ENCODE measurements around the gene TSPO.

The TSPO gene

GRCh38 chr22:43172191-43172590 is 20.8 kb downstream of the TSPO start:
- TF ChIP-seq EZH2 (IDR thresholded peaks at IDR 0.05; ENCODE audit: borderline replicate concordance, low read length), result no peak
- TF ChIP-seq CTCF (IDR thresholded peaks at IDR 0.05; ENCODE audit: low read length), result no peak
- Histone ChIP-seq H3K9me3 (ENCODE audit: low read length) (no peaks in the 10 kb centered on the region), H3K36me3 (ENCODE audit: insufficient read depth, low read length) (peaks cover 93% of the 10 kb centered on the region), H3K27me3 (ENCODE audit: insufficient read depth, low read length) (no peaks in the 10 kb centered on the region), H3K79me2 (ENCODE audit: insufficient read depth, low read length) (no peaks in the 10 kb centered on the region), H3K9me2 (ENCODE audit: low read depth, low read length) (no peaks in the 10 kb centered on the region), H3F3A (ENCODE audit: insufficient read depth, low read length) (no peaks in the 10 kb centered on the region), H2AFZ (ENCODE audit: low read length) (no peak overlapping the region), H3K4me1 (ENCODE audit: insufficient read depth, low read length, severe bottlenecking) (no peaks in the 10 kb centered on the region), H3K4me2 (ENCODE audit: low read length) (no peak overlapping the region), H3K27ac (ENCODE audit: low read depth, low read length, poor library complexity, severe bottlenecking) (no peak overlapping the region), H4K20me1 (ENCODE audit: insufficient read depth, low read length) (no peaks in the 10 kb centered on the region), H3K4me3 (ENCODE audit: low read depth, low read length, poor library complexity, severe bottlenecking) (no peak overlapping the region), H3K9ac (ENCODE audit: low read length) (no peak overlapping the region)

- TF ChIP-seq CTCF (IDR thresholded peaks at IDR 0.05; ENCODE audit: low read length) (no peak), EZH2 (IDR thresholded peaks at IDR 0.05; ENCODE audit: borderline replicate concordance, low read length) (no peak)
- peaks cover 89% of the 10 kb centered on the region for H3K36me3 ChIP-seq (ENCODE audit: insufficient read depth, low read length)
- no peak overlapping the region for H2AFZ ChIP-seq (ENCODE audit: low read length)
- H3K9me3 ChIP-seq (ENCODE audit: low read length), result no peaks in the 10 kb centered on the region
- no peaks in the 10 kb centered on the region for H3K9me2 ChIP-seq (ENCODE audit: low read depth, low read length)
- no peak overlapping the region for H3K9ac ChIP-seq (ENCODE audit: low read length)
- no peaks in the 10 kb centered on the region for H3K27me3 ChIP-seq (ENCODE audit: insufficient read depth, low read length)
- H3K27ac ChIP-seq (ENCODE audit: low read depth, low read length, poor library complexity, severe bottlenecking), result no peak overlapping the region
- H3F3A ChIP-seq (ENCODE audit: insufficient read depth, low read length), result no peaks in the 10 kb centered on the region
- H4K20me1 ChIP-seq (ENCODE audit: insufficient read depth, low read length), result no peaks in the 10 kb centered on the region
- no peaks in the 10 kb centered on the region for H3K79me2 ChIP-seq (ENCODE audit: insufficient read depth, low read length)
- H3K4me1 ChIP-seq (ENCODE audit: insufficient read depth, low read length, severe bottlenecking), result no peaks in the 10 kb centered on the region
- no peak overlapping the region for H3K4me3 ChIP-seq (ENCODE audit: low read depth, low read length, poor library complexity, severe bottlenecking)
- no peak overlapping the region for H3K4me2 ChIP-seq (ENCODE audit: low read length)
These were observed 22.2 kb downstream of the TSPO start for GRCh38 chr22:43173566-43173965.

- Histone ChIP-seq H3K27ac (ENCODE audit: low read depth, low read length, poor library complexity, severe bottlenecking) (no peak overlapping the region), H3K9me2 (ENCODE audit: low read depth, low read length) (no peaks in the 10 kb centered on the region), H4K20me1 (ENCODE audit: insufficient read depth, low read length) (no peaks in the 10 kb centered on the region), H3K4me2 (ENCODE audit: low read length) (no peak overlapping the region), H3K9ac (ENCODE audit: low read length) (no peak overlapping the region), H3K4me3 (ENCODE audit: low read depth, low read length, poor library complexity, severe bottlenecking) (no peak overlapping the region), H3K79me2 (ENCODE audit: insufficient read depth, low read length) (no peaks in the 10 kb centered on the region), H2AFZ (ENCODE audit: low read length) (no peak overlapping the region), H3K27me3 (ENCODE audit: insufficient read depth, low read length) (no peaks in the 10 kb centered on the region), H3K36me3 (ENCODE audit: insufficient read depth, low read length) (peaks cover 89% of the 10 kb centered on the region), H3K9me3 (ENCODE audit: low read length) (no peaks in the 10 kb centered on the region), H3F3A (ENCODE audit: insufficient read depth, low read length) (no peaks in the 10 kb centered on the region), H3K4me1 (ENCODE audit: insufficient read depth, low read length, severe bottlenecking) (no peaks in the 10 kb centered on the region)
- TF ChIP-seq EZH2 (IDR thresholded peaks at IDR 0.05; ENCODE audit: borderline replicate concordance, low read length) (no peak), CTCF (IDR thresholded peaks at IDR 0.05; ENCODE audit: low read length) (no peak)
These were observed 22.8 kb downstream of the TSPO start for GRCh38 chr22:43173976-43174720.

Data from OCI-LY1 (cell line).